H9 (cell line): ENCODE data around the gene BSN. TPM values are rescaled to one million over a fixed set of nuclear protein-coding genes. Genes with fewer than 3 reads are reported as not detected.

Experiments
- DNase-seq: peaks from one replicate; pipeline ENCODE4 v3.0.0-alpha.2; 2017
- H2AFZ ChIP-seq: one replicate; pipeline ENCODE4 v1.6.1; 2013; ENCODE audit warnings: mild to moderate bottlenecking, low read length, control low read depth, moderate library complexity
- H2AK5ac ChIP-seq: 2 replicates; pipeline ENCODE4 v1.6.1; 2013; ENCODE audit warnings: low read length, control low read depth, mixed read lengths; ENCODE audit not compliant: insufficient read length
- H2BK120ac ChIP-seq: one replicate; pipeline ENCODE4 v1.6.1; 2013; ENCODE audit warnings: low read depth, mild to moderate bottlenecking, low read length, control low read depth, inconsistent platforms; ENCODE audit not compliant: poor library complexity, severe bottlenecking
- H2BK12ac ChIP-seq: 2 replicates; pipeline ENCODE4 v1.6.1; 2013; ENCODE audit warnings: low read length, control low read depth, mixed read lengths, low read depth; ENCODE audit not compliant: insufficient read length
- H2BK15ac ChIP-seq: 2 replicates; pipeline ENCODE4 v1.6.1; 2013; ENCODE audit warnings: low read depth, low read length, control low read depth
- H2BK20ac ChIP-seq: one replicate; pipeline ENCODE4 v1.6.1; 2013; ENCODE audit warnings: low read depth, mild to moderate bottlenecking, low read length, control low read depth, inconsistent platforms; ENCODE audit not compliant: poor library complexity, severe bottlenecking
- H2BK5ac ChIP-seq: 2 replicates; pipeline ENCODE4 v1.6.1; 2013; ENCODE audit warnings: low read length, control low read depth, mixed read lengths; ENCODE audit not compliant: insufficient read length
- H3K14ac ChIP-seq: 2 replicates; pipeline ENCODE4 v1.6.1; 2013; ENCODE audit warnings: low read length, control low read depth; ENCODE audit not compliant: insufficient read depth
- H3K18ac ChIP-seq: 2 replicates; pipeline ENCODE4 v1.6.1; 2013; ENCODE audit warnings: low read depth, mild to moderate bottlenecking, mixed read lengths, low read length, control low read depth; ENCODE audit not compliant: insufficient read length
- H3K23ac ChIP-seq: 2 replicates; pipeline ENCODE4 v1.6.1; 2013; ENCODE audit warnings: low read length, control low read depth, mixed read lengths, low read depth; ENCODE audit not compliant: insufficient read length
- H3K23me2 ChIP-seq: 2 replicates; pipeline ENCODE4 v1.6.1; 2013; ENCODE audit warnings: low read depth, mild to moderate bottlenecking, mixed read lengths, low read length, control low read depth; ENCODE audit not compliant: insufficient read length, poor library complexity, severe bottlenecking
- H3K27ac ChIP-seq: 2 replicates; pipeline ENCODE4 v1.5.1; 2013; ENCODE audit warnings: low read length, control low read depth, mixed read lengths, low read depth; ENCODE audit not compliant: insufficient read length
- H3K27me3 ChIP-seq: 2 replicates; pipeline ENCODE4 v1.6.1; 2013; ENCODE audit warnings: low read length, control low read depth, inconsistent platforms; ENCODE audit not compliant: insufficient read depth
- H3K4ac ChIP-seq: 2 replicates; pipeline ENCODE4 v1.6.1; 2013; ENCODE audit warnings: low read depth, mild to moderate bottlenecking, control low read depth, inconsistent platforms, low read length, moderate library complexity
- H3K4me1 ChIP-seq: 2 replicates; pipeline ENCODE4 v1.6.1; 2013; ENCODE audit warnings: low read length, control low read depth, inconsistent platforms; ENCODE audit not compliant: insufficient read depth
- H3K4me2 ChIP-seq: 2 replicates; pipeline ENCODE4 v1.6.1; 2013; ENCODE audit warnings: low read length, control low read depth, mixed read lengths; ENCODE audit not compliant: insufficient read length, insufficient read depth
- H3K56ac ChIP-seq: 2 replicates; pipeline ENCODE4 v1.6.1; 2013; ENCODE audit warnings: low read depth, mild to moderate bottlenecking, mixed read lengths, low read length, control low read depth; ENCODE audit not compliant: insufficient read length
- H3K79me1 ChIP-seq: 2 replicates; pipeline ENCODE4 v1.6.1; 2013; ENCODE audit warnings: low read depth, mild to moderate bottlenecking, moderate library complexity, low read length, control low read depth, inconsistent platforms; ENCODE audit not compliant: insufficient read depth, poor library complexity, severe bottlenecking
- H3K79me2 ChIP-seq: 2 replicates; pipeline ENCODE4 v1.6.1; 2013; ENCODE audit warnings: low read length, control low read depth, inconsistent platforms; ENCODE audit not compliant: insufficient read depth
- H3K9ac ChIP-seq: 2 replicates; pipeline ENCODE4 v1.6.1; 2013; ENCODE audit warnings: low read length, control low read depth, mixed read lengths; ENCODE audit not compliant: insufficient read length; ENCODE audit errors: extremely low read depth
- H3K9me3 ChIP-seq: one replicate; pipeline ENCODE4 v1.6.1; 2013; ENCODE audit warnings: low read depth, low read length, inconsistent platforms; ENCODE audit not compliant: control insufficient read depth
- H3T11ph ChIP-seq: one replicate; pipeline ENCODE4 v1.6.1; 2013; ENCODE audit warnings: mild to moderate bottlenecking, low read length, control low read depth, inconsistent platforms
- H4K20me1 ChIP-seq: one replicate; pipeline ENCODE4 v1.6.1; 2013; ENCODE audit not compliant: control insufficient read depth, insufficient read length, insufficient read depth
- H4K5ac ChIP-seq: 2 replicates; pipeline ENCODE4 v1.6.1; 2013; ENCODE audit warnings: low read depth, mild to moderate bottlenecking, mixed read lengths, low read length, control low read depth; ENCODE audit not compliant: insufficient read length
- H4K8ac ChIP-seq: replicated peaks from 2 replicates; pipeline ENCODE4 v1.6.1; 2013; ENCODE audit warnings: low read length, control low read depth, mixed read lengths, low read depth; ENCODE audit not compliant: insufficient read length
- H4K91ac ChIP-seq: 2 replicates; pipeline ENCODE4 v1.6.1; 2013; ENCODE audit warnings: low read depth, mild to moderate bottlenecking, moderate library complexity, mixed read lengths, low read length, control low read depth; ENCODE audit not compliant: insufficient read length
- H3K27ac Mint-ChIP-seq, 3 experiments: 2 replicates in 2 of 3; 3 replicates in 1 of 3; pipeline ENCODE4 v1.8.0; 2020 to 2021; ENCODE audit warnings: mixed read lengths in 3 of 3, mild to moderate bottlenecking in 1 of 3, moderate library complexity in 1 of 3
- H3K27me3 Mint-ChIP-seq: 2 replicates; pipeline ENCODE4 v1.8.0; 2021; ENCODE audit warnings: low read depth, mild to moderate bottlenecking, moderate library complexity, mixed read lengths
- H3K36me3 Mint-ChIP-seq, 3 experiments: 2 replicates in 2 of 3; 3 replicates in 1 of 3; pipeline ENCODE4 v1.8.0; 2020 to 2021; ENCODE audit warnings: low read depth in 3 of 3, mixed read lengths in 3 of 3; ENCODE audit not compliant: insufficient read depth in 1 of 3
- H3K4me1 Mint-ChIP-seq, 2 experiments: 2 replicates each; pipeline ENCODE4 v1.8.0; 2020; ENCODE audit warnings: mixed read lengths in 2 of 2
- H3K4me3 Mint-ChIP-seq, 2 experiments: 2 replicates in 1 of 2; 3 replicates in 1 of 2; pipeline ENCODE4 v1.8.0; 2020 to 2021; ENCODE audit warnings: mild to moderate bottlenecking in 2 of 2, mixed read lengths in 2 of 2, moderate library complexity in 1 of 2
- H3K9me3 Mint-ChIP-seq, 2 experiments: 2 replicates in 1 of 2; 3 replicates in 1 of 2; pipeline ENCODE4 v1.8.0; 2020; ENCODE audit warnings: mild to moderate bottlenecking in 2 of 2, mixed read lengths in 2 of 2, moderate library complexity in 1 of 2
- WGBS: extraction: QIAGEN DNeasy Blood & Tissue Kit; methylation state at CpG from one replicate; pipeline ENCODE4 v1.1.7; 2013; ENCODE audit warnings: missing lambda C conversion rate, low lambda C conversion rate, mixed read lengths; ENCODE audit not compliant: insufficient read length; ENCODE audit errors: extremely low coverage; 5-methylcytosine and 5-hydroxymethylcytosine counted together
- total RNA-seq: library from RNA; stranded (reverse); gene quantifications from 2 replicates; pipeline ENCODE4 v1.2.1, GENCODE V29; 2021
- TF ChIP-seq, protein P1 (sequence below): fragments of 200-600 bp; sonication (generic); conservative IDR thresholded peaks from 3 replicates; pipeline ENCODE4 v1.8.0; 2021; ENCODE audit warnings: antibody characterized with exemption, mild to moderate bottlenecking

Gene BSN
- total RNA-seq, 1 experiment from 2014 or later: 2.4 TPM

DNA sequence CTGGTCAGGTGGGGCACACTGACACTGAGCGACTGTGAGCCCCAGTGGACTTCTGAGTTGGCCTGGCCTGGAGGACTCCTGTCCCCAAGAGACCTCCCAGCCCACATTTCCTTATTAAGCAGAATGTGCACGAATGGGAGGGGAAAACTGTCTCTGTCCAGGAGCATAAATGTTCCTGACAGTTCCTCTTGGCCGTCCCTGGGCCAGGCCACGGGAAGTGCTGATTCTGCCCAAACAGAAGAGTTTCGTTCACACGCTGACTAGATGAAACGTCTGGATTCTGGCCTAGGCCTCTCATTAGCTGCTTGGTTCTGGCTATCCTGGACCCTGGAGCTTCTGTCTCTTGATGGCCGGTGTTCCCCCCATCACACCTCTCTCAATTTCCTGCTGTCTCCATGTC is 90.4 kb downstream of the BSN start:
- no peak overlapping the region for H3K23ac ChIP-seq
- no peak overlapping the region for H2BK12ac ChIP-seq
- no peak overlapping the region for H4K8ac ChIP-seq
- H2AK5ac ChIP-seq: no peak overlapping the region
- no CpG with 5 or more reads among the region's 8 CpGs for WGBS
- H2BK20ac ChIP-seq: no peak overlapping the region
- TF ChIP-seq, protein P1, sequence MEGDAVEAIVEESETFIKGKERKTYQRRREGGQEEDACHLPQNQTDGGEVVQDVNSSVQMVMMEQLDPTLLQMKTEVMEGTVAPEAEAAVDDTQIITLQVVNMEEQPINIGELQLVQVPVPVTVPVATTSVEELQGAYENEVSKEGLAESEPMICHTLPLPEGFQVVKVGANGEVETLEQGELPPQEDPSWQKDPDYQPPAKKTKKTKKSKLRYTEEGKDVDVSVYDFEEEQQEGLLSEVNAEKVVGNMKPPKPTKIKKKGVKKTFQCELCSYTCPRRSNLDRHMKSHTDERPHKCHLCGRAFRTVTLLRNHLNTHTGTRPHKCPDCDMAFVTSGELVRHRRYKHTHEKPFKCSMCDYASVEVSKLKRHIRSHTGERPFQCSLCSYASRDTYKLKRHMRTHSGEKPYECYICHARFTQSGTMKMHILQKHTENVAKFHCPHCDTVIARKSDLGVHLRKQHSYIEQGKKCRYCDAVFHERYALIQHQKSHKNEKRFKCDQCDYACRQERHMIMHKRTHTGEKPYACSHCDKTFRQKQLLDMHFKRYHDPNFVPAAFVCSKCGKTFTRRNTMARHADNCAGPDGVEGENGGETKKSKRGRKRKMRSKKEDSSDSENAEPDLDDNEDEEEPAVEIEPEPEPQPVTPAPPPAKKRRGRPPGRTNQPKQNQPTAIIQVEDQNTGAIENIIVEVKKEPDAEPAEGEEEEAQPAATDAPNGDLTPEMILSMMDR: no peak
- no peaks in the 10 kb centered on the region for H3K4me1 Mint-ChIP-seq
- no peak for DNase-seq
- H2BK5ac ChIP-seq: no peak overlapping the region
- H3K4me2 ChIP-seq: no peak overlapping the region
- no peak overlapping the region for H4K91ac ChIP-seq
- H3K23me2 ChIP-seq: no peaks in the 10 kb centered on the region
- no peaks in the 10 kb centered on the region for H3K36me3 Mint-ChIP-seq
- H3T11ph ChIP-seq: no peak overlapping the region
- no peaks in the 10 kb centered on the region for H3K9me3 ChIP-seq
- no peaks in the 10 kb centered on the region for H3K27me3 Mint-ChIP-seq
- no peaks in the 10 kb centered on the region for H3K79me1 ChIP-seq
- H3K56ac ChIP-seq: no peak overlapping the region
- no peak overlapping the region for H2BK15ac ChIP-seq
- no peaks in the 10 kb centered on the region for H4K20me1 ChIP-seq
- H3K27ac Mint-ChIP-seq: no peak overlapping the region
- H3K18ac ChIP-seq: no peak overlapping the region
- H3K4ac ChIP-seq: no peak overlapping the region
- no peak overlapping the region for H4K5ac ChIP-seq
- H3K14ac ChIP-seq: no peak overlapping the region
- no peak overlapping the region for H3K4me3 Mint-ChIP-seq
- H2AFZ ChIP-seq: no peak overlapping the region
- no peak overlapping the region for H2BK120ac ChIP-seq
- H3K79me2 ChIP-seq: no peaks in the 10 kb centered on the region
- H3K9ac ChIP-seq: no peak overlapping the region
- no peaks in the 10 kb centered on the region for H3K9me3 Mint-ChIP-seq
- H3K4me1 ChIP-seq: no peaks in the 10 kb centered on the region
- H3K27me3 ChIP-seq: no peaks in the 10 kb centered on the region
- no peak overlapping the region for H3K27ac ChIP-seq
